ENCODE data around the gene PHACTR2.

Gene PHACTR2

GRCh38 chr6:143802833-143803565 lies 125.2 kb downstream of the PHACTR2 start:
- H3K27me3 ChIP-seq = no peaks in the 10 kb centered on the region
- no peak overlapping the region for H3K27ac ChIP-seq
- H3K4me1 ChIP-seq = no peaks in the 10 kb centered on the region
- H3K4me2 ChIP-seq = no peak overlapping the region
- no peaks in the 10 kb centered on the region for H4K20me1 ChIP-seq
- H3K9ac ChIP-seq = no peak overlapping the region
- peak; percentile 66 for TF ChIP-seq Cebpa-rat (IDR thresholded peaks at IDR 0.05)
- H3K9me3 ChIP-seq = no peaks in the 10 kb centered on the region
- H3K36me3 ChIP-seq = peaks cover 8% of the 10 kb centered on the region; the same call in 1 of the 2 replicates
- no peak overlapping the region for H3K4me3 ChIP-seq

GRCh38 chr6:143803769-143804568 lies 126.2 kb downstream of the PHACTR2 start:
- H3K27me3 ChIP-seq = no peaks in the 10 kb centered on the region
- no peak overlapping the region for H3K9ac ChIP-seq
- TF ChIP-seq Cebpa-rat (IDR thresholded peaks at IDR 0.05) = no peak
- no peak overlapping the region for H3K4me3 ChIP-seq
- H4K20me1 ChIP-seq = no peaks in the 10 kb centered on the region
- H3K27ac ChIP-seq = no peak overlapping the region
- no peaks in the 10 kb centered on the region for H3K4me1 ChIP-seq
- H3K4me2 ChIP-seq = no peak overlapping the region
- peaks cover 8% of the 10 kb centered on the region; the same call in 1 of the 2 replicates for H3K36me3 ChIP-seq
- H3K9me3 ChIP-seq = no peaks in the 10 kb centered on the region

GRCh38 chr6:143804835-143805239 lies 127.1 kb downstream of the PHACTR2 start:
- no peaks in the 10 kb centered on the region for H3K27me3 ChIP-seq
- H3K9ac ChIP-seq = no peak overlapping the region
- H3K4me3 ChIP-seq = no peak overlapping the region
- no peaks in the 10 kb centered on the region for H3K4me1 ChIP-seq
- peaks cover 8% of the 10 kb centered on the region; the same call in 1 of the 2 replicates for H3K36me3 ChIP-seq
- no peaks in the 10 kb centered on the region for H3K9me3 ChIP-seq
- H3K27ac ChIP-seq = no peak overlapping the region
- H3K4me2 ChIP-seq = no peak overlapping the region
- H4K20me1 ChIP-seq = no peaks in the 10 kb centered on the region
- TF ChIP-seq Cebpa-rat (IDR thresholded peaks at IDR 0.05) = no peak

- H3K4me1 ChIP-seq = no peaks in the 10 kb centered on the region
- H3K27ac ChIP-seq = no peak overlapping the region
- H3K4me3 ChIP-seq = no peak overlapping the region
- no peak overlapping the region for H3K9ac ChIP-seq
- H3K27me3 ChIP-seq = no peaks in the 10 kb centered on the region
- H3K9me3 ChIP-seq = no peaks in the 10 kb centered on the region
- no peak for TF ChIP-seq Cebpa-rat (IDR thresholded peaks at IDR 0.05)
- no peak overlapping the region for H3K4me2 ChIP-seq
- no peaks in the 10 kb centered on the region for H4K20me1 ChIP-seq
- peaks cover 8% of the 10 kb centered on the region; the same call in 1 of the 2 replicates for H3K36me3 ChIP-seq
These were observed 128.7 kb downstream of the PHACTR2 start for GRCh38 chr6:143806282-143807102.

GRCh38 chr6:143807103-143807772 lies 129.5 kb downstream of the PHACTR2 start:
- no peaks in the 10 kb centered on the region for H4K20me1 ChIP-seq
- no peak overlapping the region for H3K4me3 ChIP-seq
- peaks cover 5% of the 10 kb centered on the region; the same call in 1 of the 2 replicates for H3K36me3 ChIP-seq
- no peak overlapping the region for H3K4me2 ChIP-seq
- H3K27me3 ChIP-seq = no peaks in the 10 kb centered on the region
- no peaks in the 10 kb centered on the region for H3K9me3 ChIP-seq
- no peak overlapping the region for H3K27ac ChIP-seq
- no peaks in the 10 kb centered on the region for H3K4me1 ChIP-seq
- H3K9ac ChIP-seq = no peak overlapping the region
- TF ChIP-seq Cebpa-rat (IDR thresholded peaks at IDR 0.05) = no peak

GRCh38 chr6:143810745-143811144 lies 133.0 kb downstream of the PHACTR2 start:
- H3K27me3 ChIP-seq = no peaks in the 10 kb centered on the region
- no peak overlapping the region for H3K27ac ChIP-seq
- H3K4me3 ChIP-seq = no peak overlapping the region
- no peaks in the 10 kb centered on the region for H4K20me1 ChIP-seq
- no peak overlapping the region for H3K9ac ChIP-seq
- H3K9me3 ChIP-seq = no peaks in the 10 kb centered on the region
- no peak for TF ChIP-seq Cebpa-rat (IDR thresholded peaks at IDR 0.05)
- H3K36me3 ChIP-seq = no peaks in the 10 kb centered on the region
- no peaks in the 10 kb centered on the region for H3K4me1 ChIP-seq
- no peak overlapping the region for H3K4me2 ChIP-seq

GRCh38 chr6:143811501-143812157 lies 133.9 kb downstream of the PHACTR2 start:
- Histone ChIP-seq H3K9me3 (no peaks in the 10 kb centered on the region), H3K4me1 (no peaks in the 10 kb centered on the region), H3K27ac (no peak overlapping the region), H3K4me3 (no peak overlapping the region), H3K9ac (no peak overlapping the region), H3K27me3 (no peaks in the 10 kb centered on the region), H3K36me3 (no peaks in the 10 kb centered on the region), H3K4me2 (no peak overlapping the region), H4K20me1 (no peaks in the 10 kb centered on the region)
- TF ChIP-seq Cebpa-rat (IDR thresholded peaks at IDR 0.05) = no peak

GRCh38 chr6:143817621-143818020 lies 139.9 kb downstream of the PHACTR2 start:
- TF ChIP-seq Cebpa-rat (IDR thresholded peaks at IDR 0.05) = no peak
- no peaks in the 10 kb centered on the region for H3K27me3 ChIP-seq
- H3K4me2 ChIP-seq = no peak overlapping the region
- no peaks in the 10 kb centered on the region for H4K20me1 ChIP-seq
- no peaks in the 10 kb centered on the region for H3K9me3 ChIP-seq
- H3K4me1 ChIP-seq = no peaks in the 10 kb centered on the region
- H3K27ac ChIP-seq = no peak overlapping the region
- H3K9ac ChIP-seq = no peak overlapping the region
- no peak overlapping the region for H3K4me3 ChIP-seq
- H3K36me3 ChIP-seq = no peaks in the 10 kb centered on the region

GRCh38 chr6:143821359-143821758 lies 143.6 kb downstream of the PHACTR2 start:
- Histone ChIP-seq H3K27ac (no peak overlapping the region), H3K27me3 (no peaks in the 10 kb centered on the region), H3K9me3 (no peaks in the 10 kb centered on the region), H3K36me3 (no peaks in the 10 kb centered on the region), H3K4me2 (no peak overlapping the region), H4K20me1 (no peaks in the 10 kb centered on the region), H3K4me3 (no peak overlapping the region), H3K4me1 (no peaks in the 10 kb centered on the region), H3K9ac (no peak overlapping the region)
- TF ChIP-seq Cebpa-rat (IDR thresholded peaks at IDR 0.05) = no peak

Measured in BLaER1 (cell line).